ENCODE results near the gene SPNS3.

SPNS3 gene

DNA sequence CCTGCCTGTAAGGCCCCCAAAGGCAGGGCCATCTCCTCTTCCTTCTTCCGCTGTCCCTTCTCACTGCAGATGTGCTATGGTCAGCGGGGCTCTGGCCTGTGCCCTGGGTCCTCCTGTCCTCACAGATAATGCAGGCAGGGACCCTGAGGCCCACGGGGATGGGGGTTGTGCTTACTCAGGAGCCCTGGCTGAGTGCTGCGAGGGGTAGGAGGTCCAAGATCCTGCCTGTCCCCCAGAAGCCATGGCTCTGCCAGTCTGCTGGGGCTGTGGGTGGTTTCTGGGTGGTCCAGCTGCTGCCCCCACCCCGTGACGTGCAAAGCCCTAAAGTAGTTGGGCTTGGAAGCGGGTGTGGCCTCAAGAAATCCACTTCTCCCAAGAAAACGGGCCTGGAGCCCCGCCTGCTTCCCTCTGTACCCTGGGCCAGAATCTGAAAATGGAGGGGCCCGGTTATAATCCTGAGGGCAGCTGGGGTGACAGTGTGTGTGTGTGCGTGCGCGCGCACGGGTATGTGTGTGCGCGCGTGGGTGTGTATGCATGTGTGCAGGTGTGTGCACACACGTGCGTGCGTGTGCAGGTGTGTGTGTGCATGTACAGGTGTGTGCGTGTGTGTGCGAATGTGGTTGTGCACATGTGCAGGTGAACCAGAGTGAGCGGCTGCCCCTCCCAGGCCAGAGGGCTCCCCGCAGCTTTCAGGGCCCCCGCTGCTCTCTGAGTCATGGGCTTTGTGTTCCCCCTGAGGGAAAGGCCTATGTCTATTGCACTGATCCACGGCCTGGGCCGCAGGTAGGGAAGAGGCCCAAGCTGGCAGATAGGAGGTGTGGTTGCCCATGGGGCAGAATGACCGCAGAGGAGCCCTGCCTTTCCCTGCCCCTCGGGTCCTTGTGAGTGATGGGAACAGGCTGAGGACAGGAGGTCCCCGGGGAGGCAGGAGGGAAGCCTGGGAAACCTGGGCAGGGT is 78.7 kb downstream of the SPNS3 start:
- no peak for DNase-seq

- no peak for DNase-seq
Measured at GRCh38 chr17:4513113-4514032, 79.6 kb downstream of the SPNS3 start.

- no peak for DNase-seq
Measured at GRCh38 chr17:4514206-4514605, 80.5 kb downstream of the SPNS3 start.

GRCh38 chr17:4514779-4515178 is 81.0 kb downstream of the SPNS3 start:
- DNase-seq = no peak

DNA sequence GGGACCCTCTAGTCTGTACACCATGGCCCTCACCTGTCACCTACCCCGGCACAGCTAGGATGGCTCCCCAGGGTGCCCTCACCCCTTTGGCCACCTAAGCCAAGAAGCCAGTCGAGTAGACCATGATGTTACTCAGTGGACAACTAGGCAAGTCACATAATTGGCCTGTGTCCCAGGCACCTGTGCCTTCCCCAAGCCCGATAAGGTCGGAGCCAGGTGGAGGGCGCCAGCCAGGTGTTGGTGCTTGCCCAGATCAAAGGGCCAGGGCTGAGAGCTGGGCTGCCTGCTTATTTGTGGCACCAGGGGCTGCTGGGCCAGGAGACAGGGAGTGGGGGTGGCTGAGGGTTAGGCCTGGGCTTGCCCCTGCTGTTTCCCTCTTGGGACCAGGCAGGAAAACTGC is 81.8 kb downstream of the SPNS3 start:
- no peak for DNase-seq

GRCh38 chr17:4516735-4517134 is 83.0 kb downstream of the SPNS3 start:
- no peak for DNase-seq

DNA sequence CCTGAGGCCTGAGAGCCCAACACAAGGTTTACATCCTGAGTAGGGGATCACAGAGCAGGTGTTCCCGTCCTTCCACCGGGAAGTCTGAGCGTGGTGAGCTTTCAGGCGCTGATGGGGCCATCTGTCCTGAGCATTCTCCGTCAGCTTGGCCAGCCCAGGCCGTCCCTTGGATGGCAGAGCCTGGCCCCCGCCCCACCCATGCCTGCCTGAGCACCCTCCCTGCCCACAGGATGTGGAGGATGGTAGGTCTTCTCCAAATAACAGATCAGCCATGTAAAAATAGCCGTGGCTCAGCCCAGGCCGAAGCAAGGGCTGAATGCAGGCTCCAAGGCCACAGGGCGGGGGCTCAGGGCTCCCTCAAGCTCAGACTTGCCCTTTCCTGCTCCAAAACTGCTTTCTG is 85.2 kb downstream of the SPNS3 start:
- no peak for DNase-seq

GRCh38 chr17:4519361-4519788 is 85.6 kb downstream of the SPNS3 start:
- no peak for DNase-seq

- no peak for DNase-seq
Measured at GRCh38 chr17:4520060-4520893, 86.5 kb downstream of the SPNS3 start.

DNA sequence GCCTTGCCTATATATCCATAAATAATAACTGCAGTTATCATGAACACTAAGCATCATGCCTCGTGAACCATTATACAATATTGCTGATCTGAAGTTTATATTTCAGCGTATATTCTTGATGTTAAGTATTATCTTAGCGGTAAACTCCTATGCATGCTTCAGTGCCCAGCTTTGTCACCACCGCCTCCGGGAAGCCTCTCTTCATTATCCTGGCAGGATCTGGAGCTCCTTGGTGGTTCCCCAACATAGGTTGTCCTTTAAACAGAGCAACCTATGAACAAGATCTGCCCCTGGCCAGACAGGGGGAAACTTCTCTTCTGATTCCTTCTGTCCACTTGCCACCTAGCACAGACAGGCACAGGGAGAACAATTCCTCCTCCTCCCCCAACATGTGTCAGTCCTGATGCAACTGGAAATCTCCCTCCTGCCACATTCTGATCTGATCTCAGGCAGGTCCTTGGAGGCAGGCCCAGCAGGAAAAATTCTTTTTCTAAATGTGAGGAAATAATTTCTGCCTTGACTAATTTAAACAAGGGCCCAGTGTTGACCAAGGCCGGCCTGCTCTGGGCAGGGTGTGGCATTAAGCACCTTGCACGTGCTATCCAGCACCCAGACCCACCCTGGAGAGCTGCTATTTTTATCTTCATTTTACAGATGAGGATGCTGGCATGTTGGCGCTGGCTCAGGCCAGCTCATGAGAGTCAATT is 87.3 kb downstream of the SPNS3 start:
- DNase-seq = no peak

- no peak for DNase-seq
Measured at GRCh38 chr17:4522661-4523060, 88.9 kb downstream of the SPNS3 start.

DNA sequence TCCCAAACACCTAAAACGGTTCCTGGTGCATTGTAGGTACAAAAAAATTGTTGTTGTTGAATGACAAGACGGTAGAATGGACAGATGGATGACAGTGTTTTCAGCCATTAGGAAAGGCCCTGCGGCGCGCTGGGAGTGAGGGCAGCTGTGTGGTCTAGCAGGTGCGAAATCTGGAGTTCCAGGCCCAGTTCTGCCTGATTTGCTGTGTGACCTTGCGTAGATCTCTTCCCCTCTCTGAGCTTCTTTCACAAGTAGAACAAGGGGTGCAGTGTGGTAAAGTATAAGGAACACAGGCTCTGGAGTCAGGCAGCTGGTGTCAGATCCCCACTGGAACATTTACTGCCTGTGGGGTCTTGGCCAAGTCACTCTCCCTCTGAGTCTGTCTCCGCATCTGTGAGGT is 90.2 kb downstream of the SPNS3 start:
- DNase-seq = peak; percentile 71

DNA sequence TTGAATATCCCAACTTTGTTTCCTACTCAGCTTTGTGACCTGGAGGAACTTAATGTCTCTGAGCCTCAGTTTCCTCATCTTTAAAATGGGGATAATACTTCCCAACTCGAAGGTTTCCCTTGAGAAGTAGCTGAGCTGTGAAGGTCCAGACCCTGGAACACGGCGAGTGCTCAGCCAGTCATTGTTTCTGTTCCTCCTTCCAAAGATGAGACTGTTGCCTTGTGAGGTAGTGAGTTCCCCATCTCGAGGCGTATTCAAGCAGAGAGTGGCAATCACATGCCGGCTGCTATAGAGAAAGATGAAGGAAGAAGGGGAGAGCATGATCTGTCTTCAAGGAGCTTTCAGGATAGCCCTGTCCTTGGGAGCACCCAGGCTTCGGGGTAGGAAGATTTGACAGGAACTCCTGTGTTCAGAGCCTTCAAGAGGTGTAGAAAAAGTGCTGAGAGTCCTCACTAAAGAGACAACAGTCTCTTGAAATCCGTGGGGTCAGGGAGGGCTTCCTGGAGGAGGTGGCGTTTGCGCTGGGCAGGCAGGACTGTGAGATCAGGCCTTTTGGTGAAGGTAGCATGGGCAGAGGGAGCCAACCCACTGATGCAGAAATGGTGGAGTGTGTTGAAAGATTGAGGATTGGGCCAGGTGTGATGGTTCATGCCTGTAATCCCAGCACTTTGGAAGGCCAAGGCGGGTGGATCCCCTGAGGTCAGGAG is 92.1 kb downstream of the SPNS3 start:
- DNase-seq = no peak

DNA sequence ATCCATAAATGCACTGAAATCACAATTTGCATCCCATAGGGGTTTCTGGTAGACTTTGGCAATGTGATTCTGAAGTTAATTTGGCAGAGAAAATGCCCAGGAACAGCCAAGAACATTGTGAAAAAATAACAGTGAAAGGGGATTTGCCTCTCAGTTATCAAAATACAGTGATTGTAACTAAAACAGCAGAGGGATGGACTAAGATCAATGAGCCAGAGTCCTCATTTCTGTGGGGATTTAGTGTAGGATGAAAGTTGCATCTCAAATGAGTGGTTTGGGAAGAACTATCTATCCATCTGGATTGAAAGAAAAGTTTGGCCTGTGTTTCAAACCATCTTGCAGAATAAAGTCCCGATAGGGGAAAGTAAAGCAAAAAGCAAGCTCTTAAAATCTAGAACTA is 93.4 kb downstream of the SPNS3 start:
- no peak for DNase-seq

GRCh38 chr17:4527566-4528125 is 93.9 kb downstream of the SPNS3 start:
- no peak for DNase-seq

- no peak for DNase-seq
Measured at GRCh38 chr17:4529533-4530152, 95.9 kb downstream of the SPNS3 start.

DNA sequence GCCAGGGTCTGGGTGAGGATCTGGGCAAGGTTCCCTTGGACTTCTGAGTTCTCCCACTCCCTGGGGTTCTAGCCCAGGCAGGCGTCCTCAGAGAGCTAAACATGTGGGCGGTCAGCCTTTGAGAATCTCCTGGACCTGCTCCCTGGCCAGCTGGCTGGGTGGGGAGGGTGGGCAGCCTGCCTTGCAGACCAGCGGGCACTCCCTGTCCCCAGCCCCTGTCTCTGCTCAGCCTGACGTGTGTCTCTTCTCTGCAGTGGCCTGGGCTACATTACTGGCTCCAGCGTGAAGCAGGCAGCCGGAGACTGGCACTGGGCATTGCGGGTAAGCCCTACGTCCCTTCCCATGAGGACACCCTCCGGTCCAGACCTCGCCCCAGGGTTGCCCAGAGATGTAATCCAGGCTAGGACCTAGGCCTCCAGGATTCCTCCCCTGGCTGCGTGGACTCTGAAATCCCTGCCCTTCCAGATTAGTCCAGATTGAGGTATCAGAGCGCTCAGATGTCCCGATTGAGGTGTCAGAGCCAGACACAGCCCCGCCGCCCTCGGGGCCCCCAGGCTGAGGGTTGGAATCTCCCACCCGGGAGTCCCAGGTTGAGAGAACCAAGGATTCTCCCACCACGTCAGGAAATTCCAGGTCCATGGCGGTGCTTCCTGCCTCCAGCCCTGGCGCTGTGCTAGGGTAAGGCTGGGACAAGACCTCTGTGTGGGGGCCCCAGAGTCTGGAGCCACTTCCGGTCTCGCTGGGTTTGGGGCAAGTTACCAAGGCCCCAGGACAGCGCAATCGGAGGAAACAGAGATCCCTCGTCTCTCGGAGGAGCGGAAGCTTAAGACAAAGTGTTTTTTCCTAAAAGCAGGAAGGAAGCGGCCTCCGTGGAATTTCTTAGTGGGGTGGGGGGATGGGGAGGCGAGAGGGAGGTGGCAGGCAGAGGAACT is 97.3 kb downstream of the SPNS3 start:
- DNase-seq = no peak

- DNase-seq = no peak
Measured at GRCh38 chr17:4531988-4532736, 98.4 kb downstream of the SPNS3 start.
